HG03108 (cell line): ENCODE results near the gene ZDHHC9.

Source experiments
- ATAC-seq: cut with Tn5 transposase; IDR thresholded peaks from one replicate; pipeline ENCODE4 v1.9.1; 2021; ENCODE audit warnings: moderate library complexity; ENCODE audit not compliant: unreplicated experiment

ZDHHC9 gene

DNA sequence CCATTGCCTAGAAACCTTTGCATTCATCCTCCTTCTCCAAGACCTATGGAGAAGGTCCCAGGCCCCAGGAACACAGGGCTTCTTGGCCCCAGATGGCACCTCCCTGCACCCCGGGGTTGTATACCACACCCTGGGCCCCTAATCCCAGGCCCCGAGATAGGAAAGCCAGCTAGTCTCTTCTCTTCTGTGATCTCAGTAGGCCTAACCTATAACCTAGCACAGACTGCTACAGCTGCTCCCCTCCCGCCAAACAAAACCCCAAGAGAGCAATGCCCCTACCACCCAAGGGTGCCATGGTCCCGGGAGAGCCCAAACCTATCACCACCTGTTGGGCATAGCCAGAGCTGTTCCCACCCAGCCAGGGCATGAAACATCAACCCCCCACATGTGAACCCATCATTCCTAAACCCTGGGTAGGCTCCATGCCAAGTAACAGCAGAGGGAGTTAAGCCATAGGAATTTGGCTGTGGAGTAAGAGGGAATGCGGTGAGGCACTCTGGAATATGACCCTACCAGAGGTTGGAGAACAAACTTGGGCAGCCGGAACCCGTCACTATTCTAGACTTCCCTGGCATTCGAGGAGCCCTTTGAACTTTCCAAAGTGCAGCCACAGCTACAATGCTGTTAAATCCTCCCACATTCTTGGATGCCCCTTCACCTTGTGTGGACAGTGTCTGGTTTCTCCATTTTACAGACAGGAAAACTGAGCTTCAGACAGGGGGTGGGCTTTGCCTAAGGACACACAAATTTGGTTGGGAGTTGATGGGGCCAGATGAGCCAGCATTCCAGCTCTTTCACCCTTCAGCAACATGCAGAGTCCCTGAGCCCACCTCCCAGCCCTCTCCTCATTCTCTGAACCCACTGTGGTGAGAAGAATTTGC is 74.9 kb downstream of the ZDHHC9 start:
- ATAC-seq: no peak

DNA sequence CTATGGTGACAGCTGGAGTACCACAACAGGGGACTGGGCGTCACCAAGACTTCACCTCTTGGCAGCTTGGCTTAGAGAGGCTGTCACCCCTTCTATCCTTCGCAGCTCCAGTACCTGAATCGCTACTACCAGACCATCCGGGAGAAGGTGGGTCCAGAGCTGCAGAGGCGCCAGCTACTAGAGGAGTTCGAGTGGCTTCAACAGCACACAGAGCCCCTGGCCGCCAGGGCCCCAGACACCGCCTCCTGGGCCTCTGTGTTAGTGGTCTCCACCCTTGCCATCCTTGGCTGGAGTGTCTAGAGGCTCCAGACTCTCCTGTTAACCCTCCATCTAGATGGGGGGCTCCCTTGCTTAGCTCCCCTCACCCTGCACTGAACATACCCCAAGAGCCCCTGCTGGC is 75.5 kb downstream of the ZDHHC9 start:
- ATAC-seq: no peak

DNA sequence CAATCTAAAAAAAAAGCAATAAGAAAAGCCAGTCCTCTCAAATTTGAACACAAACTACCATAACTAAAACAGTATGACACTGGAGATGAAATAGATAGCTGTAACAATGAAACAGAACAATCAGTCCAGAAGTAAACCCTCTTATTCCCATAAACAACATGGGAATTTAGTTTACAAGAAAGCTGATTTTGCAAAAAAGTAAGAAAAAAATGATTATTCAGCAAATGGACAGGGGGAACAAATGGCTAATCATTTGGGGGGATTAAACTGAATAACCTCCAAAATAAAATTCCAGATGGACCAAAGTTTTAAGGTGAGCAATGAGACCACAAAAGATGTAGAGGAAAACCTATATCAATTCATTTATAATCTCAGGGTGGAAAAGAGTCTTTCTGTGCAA is 80.0 kb downstream of the ZDHHC9 start:
- no peak for ATAC-seq

DNA sequence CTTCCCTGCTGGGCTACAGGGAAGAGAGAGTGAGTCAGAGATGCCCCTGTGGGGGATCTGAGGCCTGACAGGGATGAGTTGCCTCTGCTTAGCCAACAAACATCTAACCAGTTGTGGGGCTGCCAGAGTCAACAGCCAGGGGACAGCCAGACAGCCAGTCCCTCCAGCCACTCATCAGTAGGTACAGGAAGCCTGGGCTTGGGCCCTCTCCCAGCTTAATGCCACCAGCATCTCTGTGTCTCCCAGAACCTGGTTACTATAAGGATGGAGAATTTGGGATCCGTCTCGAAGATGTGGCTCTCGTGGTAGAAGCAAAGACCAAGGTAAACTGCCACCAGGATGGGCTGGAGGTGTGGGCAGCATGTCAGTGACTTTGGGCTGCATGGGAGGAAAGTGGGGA is 81.2 kb downstream of the ZDHHC9 start:
- ATAC-seq: no peak

DNA sequence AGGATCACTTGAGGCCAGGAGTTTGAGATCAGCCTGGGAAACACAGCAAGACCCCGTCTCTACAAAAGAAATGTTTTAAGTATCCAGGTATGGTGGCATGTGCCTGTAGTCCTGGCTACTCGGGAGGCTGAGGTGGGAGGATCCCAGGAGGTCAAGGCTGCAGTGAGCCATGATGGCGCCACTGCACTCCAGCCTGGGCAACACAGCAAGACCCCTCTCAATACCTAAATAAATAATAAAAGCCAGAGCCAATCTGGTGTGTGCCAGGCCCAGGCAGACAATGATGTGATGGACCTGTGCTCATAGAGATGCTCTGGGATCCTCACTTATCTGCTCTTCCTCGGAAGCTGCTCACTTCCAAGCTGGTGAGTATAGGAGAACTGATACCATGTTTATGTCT is 82.1 kb downstream of the ZDHHC9 start:
- no peak for ATAC-seq

DNA sequence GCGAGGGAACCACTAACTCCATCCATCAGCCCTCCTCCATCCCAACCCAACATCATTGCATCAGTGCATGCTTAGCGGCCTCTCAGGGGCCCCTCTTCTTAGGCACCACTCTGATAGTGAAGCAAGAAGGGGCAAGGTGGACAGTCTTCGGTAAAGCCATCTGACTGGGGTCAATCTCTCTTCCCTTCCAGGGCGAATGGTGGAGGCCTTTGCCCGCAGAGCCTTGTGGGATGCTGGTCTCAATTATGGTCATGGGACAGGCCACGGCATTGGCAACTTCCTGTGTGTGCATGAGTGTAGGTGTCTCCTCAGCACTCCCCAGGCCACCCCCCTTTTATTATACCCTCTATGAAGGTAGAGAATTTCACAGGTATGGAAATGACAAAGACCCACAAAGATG is 82.7 kb downstream of the ZDHHC9 start:
- ATAC-seq: no peak

DNA sequence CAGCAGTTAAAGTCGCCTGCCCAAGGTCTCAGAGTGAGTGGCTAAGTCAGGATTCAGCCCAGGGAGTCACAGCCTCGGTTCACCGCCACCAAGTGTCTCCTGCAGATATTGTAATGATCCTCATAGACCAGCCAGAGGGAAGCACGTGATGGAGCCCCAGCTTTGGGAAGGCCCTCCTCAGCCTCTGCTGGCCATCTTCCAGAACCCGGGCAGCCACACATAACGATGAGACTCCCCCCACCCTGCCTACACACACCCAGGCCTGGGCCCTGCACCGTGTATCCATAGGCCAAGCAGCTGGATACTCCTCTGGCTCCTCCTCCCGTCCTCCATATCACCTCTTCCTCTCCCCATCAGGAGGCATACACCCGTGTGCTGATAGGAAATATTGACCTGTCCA is 83.5 kb downstream of the ZDHHC9 start:
- ATAC-seq: no peak

DNA sequence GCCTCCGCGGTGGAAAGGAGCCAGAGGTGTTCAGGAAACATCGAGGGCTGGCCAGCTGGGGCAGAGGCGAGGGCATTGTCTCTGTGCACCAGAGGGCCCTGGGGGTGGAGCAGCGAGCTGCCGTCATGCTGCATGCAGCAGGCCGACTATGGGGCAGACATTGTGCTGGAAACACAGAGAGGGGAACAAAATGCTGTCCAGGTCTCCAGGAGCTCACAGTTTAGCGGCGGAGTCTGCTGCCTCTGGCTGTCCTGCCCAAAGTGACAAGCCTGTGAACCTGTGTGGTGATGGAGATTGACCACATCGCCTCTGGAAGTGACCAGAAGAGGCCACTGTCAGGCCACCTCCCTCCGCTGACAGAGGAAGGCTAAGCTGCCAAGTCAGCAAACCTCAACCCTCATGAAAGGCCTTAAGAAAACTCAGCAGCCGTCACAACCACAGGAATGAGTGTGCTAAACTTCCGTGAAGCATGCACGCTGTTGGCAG is 84.1 kb downstream of the ZDHHC9 start:
- peak; percentile 45 for ATAC-seq

DNA sequence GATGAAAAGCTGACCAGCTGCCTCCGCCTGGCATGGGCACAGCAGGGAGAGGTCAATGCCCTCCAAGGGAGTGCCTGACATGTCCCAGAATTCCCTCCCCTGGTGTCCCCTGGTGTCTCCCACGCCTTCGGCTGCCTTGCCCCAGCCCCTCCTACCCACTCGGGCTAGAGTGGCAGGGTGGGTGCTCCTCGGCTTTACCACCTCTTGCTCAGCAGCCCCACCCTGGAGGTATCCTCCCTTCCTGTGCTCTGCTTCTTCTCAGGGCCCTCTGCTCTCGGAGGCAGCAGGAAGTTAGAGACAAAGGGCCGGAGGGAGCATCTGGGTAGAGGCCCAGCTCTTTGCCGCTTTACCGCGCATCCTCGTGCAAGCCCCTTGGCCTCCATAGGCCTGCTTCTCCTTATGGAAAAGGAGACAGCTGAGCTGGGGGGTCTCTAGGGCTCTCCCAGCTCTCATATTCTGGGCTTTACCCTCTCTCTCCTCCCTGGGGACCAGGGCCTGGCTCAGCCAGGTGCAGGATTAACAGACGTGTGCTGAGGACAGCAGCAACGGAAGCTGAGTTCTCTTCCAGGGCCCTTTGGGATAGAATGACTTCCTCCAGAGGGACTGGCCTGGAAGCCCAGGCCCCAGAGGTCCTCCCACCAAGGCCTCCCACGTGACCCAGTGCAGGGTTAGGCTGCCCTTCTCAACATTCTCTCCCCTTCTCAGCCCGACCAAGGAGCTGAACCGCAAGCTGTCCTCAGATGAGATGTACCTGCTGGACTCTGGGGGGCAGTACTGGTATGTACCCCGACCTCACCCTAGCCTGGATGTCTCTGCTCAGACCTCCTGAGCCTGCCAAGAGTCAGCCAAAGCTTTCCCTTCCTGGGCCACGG is 87.7 kb downstream of the ZDHHC9 start:
- ATAC-seq: no peak

DNA sequence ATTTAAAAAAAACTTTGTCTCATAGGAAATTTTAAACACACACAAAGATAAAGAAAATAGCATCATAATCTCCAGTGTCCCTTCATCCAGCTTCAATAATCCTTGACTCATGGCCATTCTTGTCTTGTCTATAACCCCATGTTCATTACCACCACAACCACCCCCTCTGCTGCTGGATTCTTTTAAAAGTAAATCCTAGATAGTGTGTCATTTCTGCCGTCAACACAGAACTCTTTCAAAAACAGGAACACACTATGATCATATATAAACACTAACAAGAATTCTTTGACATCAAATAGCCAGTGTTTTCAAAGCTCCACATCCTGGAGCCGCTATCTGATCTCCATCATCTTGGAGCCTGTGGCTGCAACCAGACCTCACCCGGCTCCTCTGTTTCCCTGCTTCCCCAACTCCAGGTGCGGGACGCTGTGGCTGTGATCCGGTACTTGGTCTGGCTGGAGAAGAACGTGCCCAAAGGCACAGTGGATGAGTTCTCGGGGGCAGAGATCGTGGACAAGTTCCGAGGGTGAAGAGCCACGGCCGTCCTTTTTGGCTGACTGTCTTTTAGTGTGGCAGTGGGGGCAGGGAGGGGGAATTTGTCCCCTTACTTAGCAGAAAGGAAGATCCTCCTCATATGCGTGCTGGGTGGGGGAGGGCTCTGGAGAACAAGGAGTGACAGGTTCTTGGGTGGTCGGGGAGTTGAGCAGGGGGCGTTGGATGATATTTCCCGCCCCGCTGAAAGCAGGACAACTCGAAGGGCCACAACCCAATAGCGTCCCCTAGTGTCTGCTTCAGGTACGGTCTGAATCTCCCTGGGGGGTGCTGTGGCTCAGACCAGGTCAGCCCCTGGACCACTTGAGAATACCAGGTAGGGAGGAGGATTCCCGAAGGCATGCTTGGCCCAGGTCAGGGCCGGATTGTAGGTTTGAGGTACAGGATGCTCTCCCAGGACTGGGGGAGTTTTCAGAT is 89.3 kb downstream of the ZDHHC9 start:
- no peak for ATAC-seq
